ENCODE measurements around the gene CNTLN. TPM values are rescaled to one million over a fixed set of nuclear protein-coding genes. Genes with fewer than 3 reads are reported as not detected.

CNTLN gene
- total and polyA plus RNA-seq, 9 of the 15 experiments (the other 6 are each of a cell fraction or from before 2014, with no cell fraction given) = 0.08 TPM; not detected in 8

- Histone ChIP-seq H3K36me3 (ENCODE audit: control insufficient read depth, insufficient read depth, low read length) (no peaks in the 10 kb centered on the region), H3K9me1 (ENCODE audit: control insufficient read depth, insufficient read depth, low read length) (no peaks in the 10 kb centered on the region), H4K20me1 (replicated peaks; ENCODE audit: control insufficient read depth, insufficient read depth, low read length) (no peaks in the 10 kb centered on the region), H3K79me2 (ENCODE audit: control insufficient read depth, insufficient read depth, low read length) (no peaks in the 10 kb centered on the region), H3K4me3 (no peak overlapping the region), H3K9ac (ENCODE audit: insufficient read depth in 1 of 2, low read depth in 2 of 2, low read length in 2 of 2) (no peak overlapping the region), H3K4me1 (replicated peaks in 1 of 2; ENCODE audit: control insufficient read depth in 2 of 2, insufficient read depth in 2 of 2, low read length in 2 of 2) (no peaks in the 10 kb centered on the region), H3K9me3 (replicated peaks; ENCODE audit: control insufficient read depth, insufficient read depth, low read depth, low read length) (no peaks in the 10 kb centered on the region), H3K27me3 (ENCODE audit: control insufficient read depth in 2 of 2, insufficient read depth in 2 of 2, low read length in 2 of 2) (no peaks in the 10 kb centered on the region), H2AFZ (ENCODE audit: low read depth, low read length) (no peak overlapping the region), H3K27ac (ENCODE audit: extremely low read depth, low read depth, low read length) (no peak overlapping the region), H3K4me2 (ENCODE audit: insufficient read depth, low read length) (no peak overlapping the region)
- 0% methylated on average over 3 of the region's 4 CpGs for WGBS (ENCODE audit: insufficient coverage, low coverage, missing lambda C conversion rate)
- in situ Hi-C loops (cut with MboI) = no loop called here
- intact Hi-C loops (cut with micrococcal nuclease) = no loop called here
- POLR2A ChIA-PET = no interaction called here
- CTCF ChIA-PET (ENCODE audit: low intra/inter-chr PET ratio) = no interaction called here
- FAIRE-seq (no peak), DNase-seq (ENCODE audit: extremely low read depth in 1 of 4, low spot score in 3 of 4) (no peak), ATAC-seq (no peak)
- TF ChIP-seq FIP1L1 (IDR thresholded peaks at IDR 0.05; ENCODE audit: low read depth, low read length, poor library complexity, severe bottlenecking) (no peak), RBM14 (IDR thresholded peaks at IDR 0.05; ENCODE audit: borderline replicate concordance, insufficient read depth, low read depth, low read length) (no peak), CC2D1A (IDR thresholded peaks at IDR 0.05) (no peak), CREB3 (tag; conservative IDR thresholded peaks at IDR 0.05; ENCODE audit: low read depth) (no peak), NCOR1 (IDR thresholded peaks at IDR 0.05) (no peak), ZNF212 (CRISPR knock-in tag; IDR thresholded peaks at IDR 0.05) (no peak)
- BruUV-seq (replicated peaks) = no TSS peak
Measured at GRCh38 chr9:17159469-17159868, 24.6 kb downstream of the CNTLN start.

- no peaks in the 10 kb centered on the region for H3K4me1 ChIP-seq (replicated peaks in 1 of 2; ENCODE audit: control insufficient read depth in 2 of 2, insufficient read depth in 2 of 2, low read length in 2 of 2)
- POLR2A ChIA-PET = no interaction called here
Measured at GRCh38 chr9:17160327-17160726, 25.5 kb downstream of the CNTLN start.

More at GRCh38 chr9:17160327-17160726, 25.5 kb downstream of the CNTLN start:
- Histone ChIP-seq H3K79me2 (ENCODE audit: control insufficient read depth, insufficient read depth, low read length) (no peaks in the 10 kb centered on the region), H3K4me3 (no peak overlapping the region), H2AFZ (ENCODE audit: low read depth, low read length) (no peak overlapping the region), H3K9ac (ENCODE audit: insufficient read depth in 1 of 2, low read depth in 2 of 2, low read length in 2 of 2) (no peak overlapping the region), H3K4me2 (ENCODE audit: insufficient read depth, low read length) (no peak overlapping the region), H3K27me3 (ENCODE audit: control insufficient read depth in 2 of 2, insufficient read depth in 2 of 2, low read length in 2 of 2) (no peaks in the 10 kb centered on the region), H3K9me1 (ENCODE audit: control insufficient read depth, insufficient read depth, low read length) (no peaks in the 10 kb centered on the region), H3K27ac (ENCODE audit: extremely low read depth, low read depth, low read length) (no peak overlapping the region), H4K20me1 (replicated peaks; ENCODE audit: control insufficient read depth, insufficient read depth, low read length) (no peaks in the 10 kb centered on the region), H3K9me3 (replicated peaks; ENCODE audit: control insufficient read depth, insufficient read depth, low read depth, low read length) (no peaks in the 10 kb centered on the region), H3K36me3 (ENCODE audit: control insufficient read depth, insufficient read depth, low read length) (no peaks in the 10 kb centered on the region)
- BruUV-seq (replicated peaks) = no TSS peak
- no peak for TF ChIP-seq ETV5 (CRISPR knock-in tag; IDR thresholded peaks at IDR 0.05; ENCODE audit: low read depth)
- in situ Hi-C loops (cut with MboI) (no loop called here), intact Hi-C loops (cut with micrococcal nuclease) (no loop called here)
- CTCF ChIA-PET (ENCODE audit: low intra/inter-chr PET ratio) = no interaction called here
- ATAC-seq = no peak
- FAIRE-seq = no peak
- DNase-seq (ENCODE audit: extremely low read depth in 1 of 4, low spot score in 3 of 4) = no peak
